Gastrocnemius medialis (tissue), 4 donors: ENCODE data around the gene RFXANK.

Source experiments
- CTCF ChIP-seq, 5 experiments: fragments of 450-650 bp in 3 of 5; fragments of 200-600 bp in 2 of 5; sonication (generic) in 2 of 5; IDR thresholded peaks in 4 of 5; conservative IDR thresholded peaks in 1 of 5; 1 replicate in 4 of 5; 2 replicates in 1 of 5; pipeline ENCODE4 v1.5.1; 2016 to 2019; ENCODE audit warnings: antibody characterized with exemption in 5 of 5, mild to moderate bottlenecking in 3 of 5, moderate library complexity in 3 of 5
- POLR2A ChIP-seq, 2 donors: fragments of 450-650 bp; IDR thresholded peaks; one replicate each; pipeline ENCODE4 v1.6.1; 2017; ENCODE audit warnings: antibody characterized with exemption in 2 of 2, mild to moderate bottlenecking in 2 of 2, moderate library complexity in 2 of 2

- TF ChIP-seq CTCF (IDR thresholded peaks at IDR 0.05 in 4 of 5, conservative IDR thresholded peaks at IDR 0.05 in 1 of 5) (no peak), POLR2A (IDR thresholded peaks at IDR 0.05) (no peak)
These were observed 37.1 kb upstream of the RFXANK start for GRCh38 chr19:19154768-19155494.
